ENCODE results near the gene METTL13.
"Not testable (repeated sequence)": the region's sequence is repeated elsewhere in the genome, so short reads cannot be mapped to it uniquely, and the experiment has no call there.

The METTL13 gene

GRCh38 chr1:171796592-171796991, 15.1 kb downstream of the METTL13 start:
- DNase-seq (ENCODE audit: extremely low spot score): no peak
- POLR2A ChIA-PET: interaction anchor here (1.0 kb wide), 1 partner anchor 15 kb away, joined by 3 read pairs; the partner anchor contains the start of gene METTL13
- CTCF ChIA-PET: interaction anchor here (0.5 kb wide), 1 partner anchor 190 kb away, joined by 3 read pairs; no protein-coding TSS in a partner anchor
- TF ChIP-seq ARNT (IDR thresholded peaks at IDR 0.05) (no peak), CTBP1 (IDR thresholded peaks at IDR 0.05; ENCODE audit: borderline replicate concordance) (no peak), L3MBTL2 (conservative IDR thresholded peaks at IDR 0.05) (no peak), PKNOX1 (IDR thresholded peaks at IDR 0.05) (no peak), NFRKB (IDR thresholded peaks at IDR 0.05) (no peak), ELF4 (IDR thresholded peaks at IDR 0.05) (no peak), FOXM1 (IDR thresholded peaks at IDR 0.05; ENCODE audit: borderline replicate concordance) (no peak), TARDBP (IDR thresholded peaks at IDR 0.05) (no peak), FOXK2 (IDR thresholded peaks at IDR 0.05) (no peak), HDGF (IDR thresholded peaks at IDR 0.05; ENCODE audit: borderline replicate concordance) (no peak), ZNF384 (IDR thresholded peaks at IDR 0.05) (no peak), LEF1 (IDR thresholded peaks at IDR 0.05; ENCODE audit: borderline replicate concordance) (no peak), SUZ12 (IDR thresholded peaks at IDR 0.05) (no peak), FOXA1 (IDR thresholded peaks at IDR 0.05) (no peak), BHLHE40 (IDR thresholded peaks at IDR 0.05; ENCODE audit: borderline replicate concordance) (no peak), SP1 (IDR thresholded peaks at IDR 0.05) (no peak)

- CTCF ChIA-PET: interaction anchor here (8.4 kb wide), 1 partner anchor 187 kb away, joined by 82 read pairs; no protein-coding TSS in a partner anchor
- POLR2A ChIA-PET: interaction anchor here (1.5 kb wide), 1 partner anchor 11 kb away, joined by 3 read pairs; no protein-coding TSS in a partner anchor
- TF ChIP-seq L3MBTL2 (conservative IDR thresholded peaks at IDR 0.05) (no peak), LEF1 (IDR thresholded peaks at IDR 0.05; ENCODE audit: borderline replicate concordance) (no peak), ZNF384 (IDR thresholded peaks at IDR 0.05) (no peak), HDGF (IDR thresholded peaks at IDR 0.05; ENCODE audit: borderline replicate concordance) (no peak), ARNT (IDR thresholded peaks at IDR 0.05) (no peak), TARDBP (IDR thresholded peaks at IDR 0.05) (no peak), CTBP1 (IDR thresholded peaks at IDR 0.05; ENCODE audit: borderline replicate concordance) (no peak), SUZ12 (IDR thresholded peaks at IDR 0.05) (no peak), BHLHE40 (IDR thresholded peaks at IDR 0.05; ENCODE audit: borderline replicate concordance) (no peak), SP1 (IDR thresholded peaks at IDR 0.05) (no peak), FOXA1 (IDR thresholded peaks at IDR 0.05) (no peak), NFRKB (IDR thresholded peaks at IDR 0.05) (no peak), ELF4 (IDR thresholded peaks at IDR 0.05) (no peak), FOXM1 (IDR thresholded peaks at IDR 0.05; ENCODE audit: borderline replicate concordance) (no peak), PKNOX1 (IDR thresholded peaks at IDR 0.05) (no peak)
- DNase-seq (ENCODE audit: extremely low spot score): no peak
Measured at GRCh38 chr1:171798311-171798710, 16.9 kb downstream of the METTL13 start.

GRCh38 chr1:171798765-171799164, 17.3 kb downstream of the METTL13 start:
- CTCF ChIA-PET: interaction anchor here (8.4 kb wide), 1 partner anchor 186 kb away, joined by 82 read pairs; no protein-coding TSS in a partner anchor
- no peak for TF ChIP-seq FOXM1 (IDR thresholded peaks at IDR 0.05; ENCODE audit: borderline replicate concordance)
- no peak for TF ChIP-seq ELF4 (IDR thresholded peaks at IDR 0.05)
- TF ChIP-seq FOXA1 (IDR thresholded peaks at IDR 0.05): no peak
- no peak for TF ChIP-seq ZNF384 (IDR thresholded peaks at IDR 0.05)
- no peak for TF ChIP-seq TARDBP (IDR thresholded peaks at IDR 0.05)
- no peak for TF ChIP-seq FOXK2 (IDR thresholded peaks at IDR 0.05)
- TF ChIP-seq CTBP1 (IDR thresholded peaks at IDR 0.05; ENCODE audit: borderline replicate concordance): no peak
- TF ChIP-seq PKNOX1 (IDR thresholded peaks at IDR 0.05): no peak
- TF ChIP-seq LEF1 (IDR thresholded peaks at IDR 0.05; ENCODE audit: borderline replicate concordance): no peak
- TF ChIP-seq SP1 (IDR thresholded peaks at IDR 0.05): no peak
- no peak for TF ChIP-seq NFRKB (IDR thresholded peaks at IDR 0.05)
- no peak for TF ChIP-seq L3MBTL2 (conservative IDR thresholded peaks at IDR 0.05)
- no peak for TF ChIP-seq SUZ12 (IDR thresholded peaks at IDR 0.05)
- no peak for TF ChIP-seq ARNT (IDR thresholded peaks at IDR 0.05)
- TF ChIP-seq BHLHE40 (IDR thresholded peaks at IDR 0.05; ENCODE audit: borderline replicate concordance): no peak
- POLR2A ChIA-PET: interaction anchor here (1.5 kb wide), 1 partner anchor 11 kb away, joined by 3 read pairs; no protein-coding TSS in a partner anchor

GRCh38 chr1:171799166-171799565, 17.7 kb downstream of the METTL13 start:
- DNase-seq (ENCODE audit: extremely low spot score): no peak
- TF ChIP-seq HDGF (IDR thresholded peaks at IDR 0.05; ENCODE audit: borderline replicate concordance) (no peak), LEF1 (IDR thresholded peaks at IDR 0.05; ENCODE audit: borderline replicate concordance) (no peak), PKNOX1 (IDR thresholded peaks at IDR 0.05) (no peak), SP1 (IDR thresholded peaks at IDR 0.05) (no peak), SUZ12 (IDR thresholded peaks at IDR 0.05) (no peak), L3MBTL2 (conservative IDR thresholded peaks at IDR 0.05) (no peak), ZNF384 (IDR thresholded peaks at IDR 0.05) (no peak), NFRKB (IDR thresholded peaks at IDR 0.05) (no peak), ELF4 (IDR thresholded peaks at IDR 0.05) (no peak), FOXA1 (IDR thresholded peaks at IDR 0.05) (no peak), FOXK2 (IDR thresholded peaks at IDR 0.05) (no peak), TARDBP (IDR thresholded peaks at IDR 0.05) (no peak)
- CTCF ChIA-PET: interaction anchor here (8.4 kb wide), 1 partner anchor 186 kb away, joined by 82 read pairs; no protein-coding TSS in a partner anchor
- POLR2A ChIA-PET: interaction anchor here (1.5 kb wide), 1 partner anchor 11 kb away, joined by 3 read pairs; no protein-coding TSS in a partner anchor

More at GRCh38 chr1:171798765-171799164, 17.3 kb downstream of the METTL13 start:
- no peak for DNase-seq (ENCODE audit: extremely low spot score)

- CTCF ChIA-PET: interaction anchor here (1.0 to 8.4 kb wide), 9 partner anchors 11 to 630 kb away, joined by 3 to 82 read pairs (median 6); partner anchors contain the start of gene METTL13
- DNase-seq (ENCODE audit: extremely low spot score): not testable (repeated sequence)
- POLR2A ChIA-PET: interaction anchor here (1.6 kb wide), 1 partner anchor 58 kb away, joined by 3 read pairs; the partner anchor contains the start of gene VAMP4
Measured at GRCh38 chr1:171799698-171800097, 18.2 kb downstream of the METTL13 start.
